Measurements from ENCODE around the gene EDAR.

EDAR gene

DNA sequence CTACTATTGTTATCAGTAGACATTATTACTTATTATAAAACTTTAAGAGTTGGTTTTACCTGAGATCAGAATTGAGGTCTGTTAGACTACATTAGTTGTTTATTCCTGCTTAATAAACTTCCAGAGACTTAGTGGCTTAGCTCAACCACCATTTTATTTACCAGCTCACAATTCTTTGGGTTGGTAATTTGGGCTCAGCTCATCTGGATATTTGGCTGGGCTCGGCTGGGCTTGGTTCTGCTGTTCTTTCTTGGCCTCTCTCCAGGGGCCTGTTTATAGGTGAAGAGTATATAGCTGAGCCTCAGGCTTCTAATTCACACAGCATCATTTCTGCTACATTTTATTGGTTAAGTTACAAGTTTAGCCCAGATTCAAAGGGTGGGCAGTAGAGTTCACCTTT, 134.5 kb downstream of the EDAR start:
- H3K9me3 ChIP-seq (ENCODE audit: low read depth, low read length), result no peaks in the 10 kb centered on the region
- H3K9ac ChIP-seq (ENCODE audit: insufficient read length), result no peak overlapping the region
- no peak for DNase-seq (ENCODE audit: low read depth, low spot score)
- TF ChIP-seq FOXP2 (optimal IDR thresholded peaks at IDR 0.05; ENCODE audit: control extremely low read depth, extremely low read length, insufficient read depth) (no peak), EZH2 (IDR thresholded peaks at IDR 0.05) (no peak), POLR2AphosphoS5 (IDR thresholded peaks at IDR 0.05; ENCODE audit: borderline replicate concordance, low read depth, low read length) (no peak)
- H3K36me3 ChIP-seq (ENCODE audit: insufficient read depth, low read length), result peaks cover 45% of the 10 kb centered on the region
- H3K27ac ChIP-seq, result no peak overlapping the region
- no peak overlapping the region for H3K4me3 ChIP-seq

DNA sequence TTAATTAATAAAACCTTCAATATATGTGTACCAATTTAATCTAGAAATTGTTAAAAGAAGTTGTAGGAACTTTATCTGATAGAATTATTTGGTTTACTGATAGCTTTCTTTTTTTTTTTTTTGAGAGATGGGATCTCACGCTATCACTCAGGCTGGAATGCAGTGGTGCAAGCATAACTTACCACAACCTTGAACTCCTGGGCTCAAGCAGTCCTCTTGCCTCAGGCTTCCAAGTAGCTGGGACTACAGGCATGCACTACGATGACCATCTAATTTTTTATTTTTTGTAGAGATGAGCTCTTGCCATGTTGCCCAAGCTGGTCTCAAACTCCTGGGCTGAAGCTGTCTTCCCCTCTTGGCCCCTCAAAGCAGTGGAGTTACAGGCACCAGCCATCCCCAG, 135.6 kb downstream of the EDAR start:
- DNase-seq (ENCODE audit: low read depth, low spot score), result no peak
- H3K36me3 ChIP-seq (ENCODE audit: insufficient read depth, low read length), result peaks cover 52% of the 10 kb centered on the region
- no peak for TF ChIP-seq EZH2 (IDR thresholded peaks at IDR 0.05)
- TF ChIP-seq POLR2AphosphoS5 (IDR thresholded peaks at IDR 0.05; ENCODE audit: borderline replicate concordance, low read depth, low read length), result no peak
- no peak for TF ChIP-seq FOXP2 (optimal IDR thresholded peaks at IDR 0.05; ENCODE audit: control extremely low read depth, extremely low read length, insufficient read depth)
- no peaks in the 10 kb centered on the region for H3K9me3 ChIP-seq (ENCODE audit: low read depth, low read length)
- H3K9ac ChIP-seq (ENCODE audit: insufficient read length), result no peak overlapping the region
- H3K27ac ChIP-seq, result no peak overlapping the region
- H3K4me3 ChIP-seq, result no peak overlapping the region

DNA sequence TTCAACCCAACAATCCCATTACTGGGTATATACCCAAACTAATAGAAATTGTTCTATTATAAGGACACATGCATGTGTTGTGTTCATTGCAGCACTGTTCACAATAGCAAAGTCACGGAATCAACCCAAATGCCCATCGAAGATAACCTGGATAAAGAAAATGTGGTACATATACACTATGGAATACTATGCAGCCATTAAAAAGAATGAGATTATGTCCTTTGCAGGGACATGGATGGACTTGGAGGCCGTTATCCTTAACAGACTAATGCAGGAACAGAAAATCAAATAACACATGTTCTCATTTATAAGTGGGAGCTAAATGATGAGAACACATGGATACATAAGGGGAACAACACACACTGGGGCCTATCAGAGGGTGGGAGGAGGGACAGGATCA, 136.6 kb downstream of the EDAR start:
- Histone ChIP-seq H3K9ac (ENCODE audit: insufficient read length) (no peak overlapping the region), H3K9me3 (ENCODE audit: low read depth, low read length) (no peaks in the 10 kb centered on the region), H3K27ac (no peak overlapping the region), H3K4me3 (no peak overlapping the region), H3K36me3 (ENCODE audit: insufficient read depth, low read length) (peaks cover 50% of the 10 kb centered on the region)
- DNase-seq (ENCODE audit: low read depth, low spot score), result no peak
- no peak for TF ChIP-seq POLR2AphosphoS5 (IDR thresholded peaks at IDR 0.05; ENCODE audit: borderline replicate concordance, low read depth, low read length)

DNA sequence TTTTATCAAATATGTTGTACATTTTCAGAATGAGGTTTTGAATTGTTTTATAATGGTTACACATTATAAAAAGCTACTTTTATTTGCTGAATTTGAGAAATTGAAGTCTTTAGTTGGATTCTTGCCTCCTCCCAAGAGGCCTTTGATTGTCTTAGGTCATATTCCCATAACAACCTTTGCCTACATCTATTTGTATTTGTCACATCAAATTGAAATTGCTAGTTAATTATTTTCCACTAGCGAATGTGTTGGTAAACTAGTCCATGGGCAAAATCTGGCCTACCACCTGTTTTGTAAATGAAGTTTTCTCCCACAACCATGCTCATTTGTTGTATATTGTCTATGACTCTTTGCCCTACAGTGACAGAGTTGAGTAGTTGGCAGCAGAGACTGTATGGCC, 142.0 kb downstream of the EDAR start:
- DNase-seq (ENCODE audit: low read depth, low spot score), result no peak
- no peaks in the 10 kb centered on the region for H3K9me3 ChIP-seq (ENCODE audit: low read depth, low read length)

DNA sequence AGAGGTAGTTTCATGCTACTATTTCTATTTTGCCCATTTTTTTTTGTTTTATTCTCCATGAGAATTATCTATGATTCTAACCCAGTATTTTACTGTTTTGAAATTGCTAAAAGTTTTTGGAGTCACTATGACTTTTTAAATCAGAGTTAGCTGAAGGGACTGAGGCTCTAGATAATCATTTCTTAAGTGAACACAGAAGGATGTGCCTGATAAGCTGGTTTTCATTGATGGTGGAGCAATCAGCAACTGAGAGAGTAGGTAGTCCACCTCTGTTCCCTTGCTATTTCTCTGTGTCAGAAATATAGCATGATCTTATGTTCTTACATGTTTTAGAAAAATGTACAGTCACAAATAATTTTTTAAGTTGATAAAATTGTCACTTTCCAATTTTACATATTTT, 143.1 kb downstream of the EDAR start:
- no peaks in the 10 kb centered on the region; the same call in 1 of the 2 replicates for H3K9me3 ChIP-seq (ENCODE audit: low read depth, low read length)
- H3K4me3 ChIP-seq, result no peak overlapping the region
- H3K9ac ChIP-seq (ENCODE audit: insufficient read length), result no peak overlapping the region
- DNase-seq (ENCODE audit: low read depth, low spot score), result no peak
- no peak overlapping the region for H3K27ac ChIP-seq
- TF ChIP-seq FOXP2 (optimal IDR thresholded peaks at IDR 0.05; ENCODE audit: control extremely low read depth, extremely low read length, insufficient read depth) (no peak), EZH2 (IDR thresholded peaks at IDR 0.05) (no peak), POLR2AphosphoS5 (IDR thresholded peaks at IDR 0.05; ENCODE audit: borderline replicate concordance, low read depth, low read length) (no peak)
- peaks cover 54% of the 10 kb centered on the region for H3K36me3 ChIP-seq (ENCODE audit: insufficient read depth, low read length)

More for the DNA sequence above, 142.0 kb downstream of the EDAR start:
- H3K9ac ChIP-seq (ENCODE audit: insufficient read length), result no peak overlapping the region
- no peak overlapping the region for H3K4me3 ChIP-seq
- no peak overlapping the region for H3K27ac ChIP-seq
- no peak for TF ChIP-seq FOXP2 (optimal IDR thresholded peaks at IDR 0.05; ENCODE audit: control extremely low read depth, extremely low read length, insufficient read depth)
- no peak for TF ChIP-seq EZH2 (IDR thresholded peaks at IDR 0.05)
- TF ChIP-seq POLR2AphosphoS5 (IDR thresholded peaks at IDR 0.05; ENCODE audit: borderline replicate concordance, low read depth, low read length), result no peak
- H3K36me3 ChIP-seq (ENCODE audit: insufficient read depth, low read length), result peaks cover 53% of the 10 kb centered on the region

Measured in SK-N-MC (cell line).